ENCODE measurements around the gene RD3L. TPM values are rescaled to one million over a fixed set of nuclear protein-coding genes. Genes with fewer than 3 reads are reported as not detected.

RD3L gene
- total RNA-seq = not detected

DNA sequence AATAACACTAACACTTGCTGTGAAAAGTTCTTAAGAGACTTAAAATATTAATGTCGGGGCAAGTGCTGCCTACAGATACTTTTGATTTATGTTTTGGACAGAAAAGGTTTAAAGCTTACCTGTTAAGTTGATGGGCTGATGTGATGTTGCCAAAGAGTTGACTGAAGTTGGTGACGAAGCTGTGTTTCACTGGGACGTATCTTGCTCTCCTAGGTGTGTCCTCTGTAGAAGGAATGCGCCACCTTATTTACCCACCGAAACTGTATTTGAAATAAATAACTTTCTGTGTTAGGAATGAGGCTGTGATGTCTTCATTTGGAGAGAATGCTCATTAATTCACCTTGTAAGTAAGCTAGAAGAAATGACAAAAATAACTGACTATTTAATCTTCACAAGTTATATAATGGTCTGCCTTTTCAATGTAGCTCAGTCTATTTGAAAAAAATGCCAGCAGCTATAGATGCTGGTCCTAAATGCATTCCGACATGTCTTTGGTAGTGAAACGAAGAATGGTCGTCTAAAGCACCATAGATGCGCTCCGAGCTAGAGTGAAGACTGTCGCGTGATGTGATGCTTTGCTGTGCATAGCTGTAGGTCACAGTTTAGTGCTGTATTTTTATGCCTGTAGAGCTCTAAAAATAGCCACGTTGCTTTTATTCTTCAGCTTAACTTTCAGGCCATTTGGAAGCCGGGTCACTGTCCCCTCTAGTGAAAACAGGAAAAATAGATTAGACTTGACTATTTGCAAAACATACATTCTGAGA, at the start of gene RD3L:
Gene RD3L, minus strand, starts transcription at position 557 of the 764 bp plus-strand sequence. CDS start 834 bp downstream, outside the sequence.
- Histone ChIP-seq H3K36me3 (no peaks in the 10 kb centered on the region), H3K4me3 (no peak within 1 kb of the TSS), H3K9me3 (peaks cover 0 to 8% (median 0%) of the 10 kb centered on the region in 3 donors), H3K4me1 (no peaks in the 10 kb centered on the region), H3K27me3 (peaks cover 60% of the 10 kb centered on the region), H3K27ac (no peak within 1 kb of the TSS)
- no peak for ATAC-seq
- 69 to 72% methylated on average over 14 of the region's 14 CpGs for WGBS, 2 donors (ENCODE audit: low coverage in 1 of 2)
- TF ChIP-seq, protein P1, sequence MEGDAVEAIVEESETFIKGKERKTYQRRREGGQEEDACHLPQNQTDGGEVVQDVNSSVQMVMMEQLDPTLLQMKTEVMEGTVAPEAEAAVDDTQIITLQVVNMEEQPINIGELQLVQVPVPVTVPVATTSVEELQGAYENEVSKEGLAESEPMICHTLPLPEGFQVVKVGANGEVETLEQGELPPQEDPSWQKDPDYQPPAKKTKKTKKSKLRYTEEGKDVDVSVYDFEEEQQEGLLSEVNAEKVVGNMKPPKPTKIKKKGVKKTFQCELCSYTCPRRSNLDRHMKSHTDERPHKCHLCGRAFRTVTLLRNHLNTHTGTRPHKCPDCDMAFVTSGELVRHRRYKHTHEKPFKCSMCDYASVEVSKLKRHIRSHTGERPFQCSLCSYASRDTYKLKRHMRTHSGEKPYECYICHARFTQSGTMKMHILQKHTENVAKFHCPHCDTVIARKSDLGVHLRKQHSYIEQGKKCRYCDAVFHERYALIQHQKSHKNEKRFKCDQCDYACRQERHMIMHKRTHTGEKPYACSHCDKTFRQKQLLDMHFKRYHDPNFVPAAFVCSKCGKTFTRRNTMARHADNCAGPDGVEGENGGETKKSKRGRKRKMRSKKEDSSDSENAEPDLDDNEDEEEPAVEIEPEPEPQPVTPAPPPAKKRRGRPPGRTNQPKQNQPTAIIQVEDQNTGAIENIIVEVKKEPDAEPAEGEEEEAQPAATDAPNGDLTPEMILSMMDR (IDR thresholded peaks at IDR 0.05) = no peak
- TF ChIP-seq EP300 (IDR thresholded peaks at IDR 0.05) (no peak), POLR2A (IDR thresholded peaks at IDR 0.05) (no peak), POLR2AphosphoS5 (IDR thresholded peaks at IDR 0.05) (no peak)

GRCh38 chr14:103989964-103990363, 47.6 kb upstream of the RD3L start:
- ATAC-seq = no peak
- Histone ChIP-seq H3K36me3 (no peaks in the 10 kb centered on the region), H3K4me1 (no peaks in the 10 kb centered on the region), H3K9me3 (peaks cover 0 to 18% (median 0%) of the 10 kb centered on the region in 3 donors), H3K27ac (no peak overlapping the region), H3K27me3 (peaks cover 18% of the 10 kb centered on the region), H3K4me3 (no peak overlapping the region)
- 83% methylated on average over 2 of the region's 4 CpGs; no CpG with 5 or more reads in 1 of the 2 donors for WGBS, 2 donors (ENCODE audit: low coverage in 1 of 2)
- no peak for TF ChIP-seq POLR2A (IDR thresholded peaks at IDR 0.05)
- no peak for TF ChIP-seq EP300 (IDR thresholded peaks at IDR 0.05)
- TF ChIP-seq, protein P1 (IDR thresholded peaks at IDR 0.05) = no peak
- no peak for TF ChIP-seq POLR2AphosphoS5 (IDR thresholded peaks at IDR 0.05)

- no peaks in the 10 kb centered on the region for H3K36me3 ChIP-seq
- no peak for ATAC-seq
Observed at GRCh38 chr14:103989034-103989433, 46.7 kb upstream of the RD3L start.

DNA sequence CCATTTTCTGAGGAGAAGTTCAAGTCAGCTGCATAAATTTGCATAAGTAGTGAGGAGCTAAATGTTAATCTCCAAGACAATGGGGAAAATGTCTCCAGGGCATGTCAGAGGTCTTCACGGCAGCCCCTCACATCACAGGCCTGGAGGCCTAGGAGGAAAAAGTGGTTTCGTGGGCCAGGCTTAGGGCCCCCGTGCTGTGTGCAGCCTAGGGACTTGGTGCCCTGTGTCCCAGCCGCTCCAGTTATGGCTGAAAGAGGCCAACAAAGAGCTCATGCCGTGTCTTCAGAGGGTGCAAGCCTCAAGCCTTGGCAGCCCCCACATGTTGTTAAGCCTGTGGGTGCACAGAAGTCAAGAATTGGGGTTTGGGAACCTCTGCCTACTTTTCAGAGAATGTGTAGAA, 41.9 kb upstream of the RD3L start:
- H3K36me3 ChIP-seq = no peaks in the 10 kb centered on the region
- no peak for ATAC-seq
- WGBS, 2 donors (ENCODE audit: low coverage in 1 of 2) = 83% methylated on average over 1 to 2 of the region's 5 CpGs

More at GRCh38 chr14:103989034-103989433, 46.7 kb upstream of the RD3L start:
- 88 to 100% methylated on average over 1 of the region's 1 CpG for WGBS, 2 donors (ENCODE audit: low coverage in 1 of 2)
- no peaks in the 10 kb centered on the region for H3K4me1 ChIP-seq
- TF ChIP-seq, protein P1 (IDR thresholded peaks at IDR 0.05) = no peak
- TF ChIP-seq EP300 (IDR thresholded peaks at IDR 0.05) (no peak), POLR2AphosphoS5 (IDR thresholded peaks at IDR 0.05) (no peak), POLR2A (IDR thresholded peaks at IDR 0.05) (no peak)
- peaks cover 12% of the 10 kb centered on the region for H3K27me3 ChIP-seq
- peaks cover 0 to 18% (median 0%) of the 10 kb centered on the region in 3 donors for H3K9me3 ChIP-seq
- no peak overlapping the region for H3K4me3 ChIP-seq
- H3K27ac ChIP-seq = no peak overlapping the region

More for the DNA sequence above, 41.9 kb upstream of the RD3L start:
- H3K9me3 ChIP-seq = peaks cover 0 to 13% (median 0%) of the 10 kb centered on the region in 3 donors
- no peaks in the 10 kb centered on the region for H3K4me1 ChIP-seq
- H3K4me3 ChIP-seq = no peak overlapping the region
- H3K27ac ChIP-seq = no peak overlapping the region
- H3K27me3 ChIP-seq = no peaks in the 10 kb centered on the region
- no peak for TF ChIP-seq POLR2AphosphoS5 (IDR thresholded peaks at IDR 0.05)
- no peak for TF ChIP-seq POLR2A (IDR thresholded peaks at IDR 0.05)
- TF ChIP-seq, protein P1 (IDR thresholded peaks at IDR 0.05) = no peak
- TF ChIP-seq EP300 (IDR thresholded peaks at IDR 0.05) = no peak

Measured in gastroesophageal sphincter (tissue), 4 donors.